ENCODE data around the gene ASB13. TPM values are rescaled to one million over a fixed set of nuclear protein-coding genes. Genes with fewer than 3 reads are reported as not detected.

Gene ASB13
- total RNA-seq, 1 experiment from 2014 or later = 25.9 TPM

DNA sequence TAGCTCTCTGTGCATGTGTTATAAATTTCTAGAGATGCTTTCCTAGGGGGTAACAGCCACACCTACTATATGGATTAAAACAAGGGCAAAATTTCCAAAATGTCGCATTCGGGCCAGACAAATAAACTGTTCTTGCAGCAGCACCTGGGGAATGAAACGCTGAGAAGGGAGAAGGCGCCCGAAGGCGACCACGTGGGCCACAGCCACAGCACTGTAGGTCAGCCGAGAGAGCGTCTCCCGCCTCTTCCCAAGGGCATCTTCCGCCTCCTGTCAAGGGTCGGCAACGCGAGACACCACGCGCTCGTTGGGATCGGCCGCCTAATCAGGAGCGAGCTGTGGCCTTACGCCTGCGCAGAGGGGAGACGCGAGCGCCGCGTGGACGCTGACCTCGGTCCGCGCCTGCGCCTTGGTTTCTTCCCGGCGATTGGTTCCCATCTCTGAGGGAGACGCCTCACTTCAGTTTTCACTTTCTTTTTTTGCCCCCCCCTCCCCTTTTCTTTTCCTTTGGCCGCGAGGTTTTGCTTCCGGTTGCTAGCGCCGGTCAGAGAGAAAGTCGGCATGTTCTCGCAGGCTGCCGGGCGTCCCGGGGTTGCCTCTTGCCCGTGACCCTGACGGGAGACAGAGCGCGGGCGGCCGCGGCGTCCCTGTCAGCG lies 18.0 kb upstream of the ASB13 start, which contains the start of gene TASOR2:
TSS of gene TASOR2 (plus strand) at position 521 of the 653 bp plus-strand sequence. CDS start 35,805 bp downstream, outside the sequence.
- ATAC-seq = peak; percentile 90
- H3K27me3 ChIP-seq (ENCODE audit: insufficient read depth, low read length) = no peaks in the 10 kb centered on the region
- H3K4me1 ChIP-seq (ENCODE audit: control insufficient read depth in 1 of 2, insufficient read depth in 2 of 2, low read length in 2 of 2) = peaks cover 4 to 16% of the 10 kb centered on the region in 2 experiments; a peak in 3 of 4 replicates
- H3K27ac ChIP-seq (ENCODE audit: low read depth, low read length) = peak within 1 kb of the TSS; percentile 87
- no peaks in the 10 kb centered on the region for H3K9me2 ChIP-seq (ENCODE audit: insufficient read depth)
- intact Hi-C loops (cut with micrococcal nuclease) = loop anchor here (2.0 kb wide), 1 partner anchor 188 kb away; no protein-coding TSS in a partner anchor
- peak within 1 kb of the TSS; percentile 71 to 89 for H3K4me3 ChIP-seq (replicated peaks in 1 of 2; ENCODE audit: low read depth in 1 of 2, low read length in 2 of 2)
- RAD21 ChIA-PET (ENCODE audit: low non-redundant PET in 1 of 2, low total read pairs in 2 of 2, uncharacterized antibody in 2 of 2, unreplicated experiment in 2 of 2) = no interaction called here
- peak within 1 kb of the TSS; percentile 82 for H2AFZ ChIP-seq (ENCODE audit: low read depth, low read length, poor library complexity, severe bottlenecking)
- no peaks in the 10 kb centered on the region; a peak in 1 of 4 replicates for H3K36me3 ChIP-seq (ENCODE audit: control insufficient read depth in 1 of 2, insufficient read depth in 2 of 2, low read length in 2 of 2)
- no TSS peak for BruUV-seq (replicated peaks)
- POLR2A ChIA-PET = interaction anchor here (1.0 kb wide), 1 partner anchor 9 kb away, joined by 3 read pairs; no protein-coding TSS in a partner anchor
- peak; percentile 94 for DNase-seq (ENCODE audit: low read depth, low spot score)
- peaks cover 10% of the 10 kb centered on the region; the same call in 1 of the 2 replicates for H4K20me1 ChIP-seq (ENCODE audit: insufficient read depth)
- peak within 1 kb of the TSS; percentile 79 for H3K9ac ChIP-seq (ENCODE audit: low read length)
- no peaks in the 10 kb centered on the region for H3K9me3 ChIP-seq (ENCODE audit: control insufficient read depth in 1 of 2, insufficient read depth in 1 of 2, low read depth in 1 of 2, low read length in 2 of 2)
- CTCF ChIA-PET = interaction anchor here (0.7 to 1.3 kb wide), 2 partner anchors 54 to 496 kb away, joined by 3 to 4 read pairs; no protein-coding TSS in a partner anchor
- H3K79me2 ChIP-seq (ENCODE audit: insufficient read depth, low read length) = peaks cover 46% of the 10 kb centered on the region
- peak within 1 kb of the TSS; percentile 81 for H3K4me2 ChIP-seq (ENCODE audit: low read length)
- TF ChIP-seq CBX3 (IDR thresholded peaks at IDR 0.05; ENCODE audit: low read depth) (peak; percentile 88), SP1 (IDR thresholded peaks at IDR 0.05; ENCODE audit: low read depth) (peak; percentile 29; the same call in 1 of the 2 replicates), MAX (IDR thresholded peaks at IDR 0.05) (peak; percentile 99), ZFX (IDR thresholded peaks at IDR 0.05) (no peak), ZNF274 (IDR thresholded peaks at IDR 0.05; ENCODE audit: low read depth, low read length) (no peak), POLR2A (IDR thresholded peaks at IDR 0.05; ENCODE audit: borderline replicate concordance, extremely low read depth, insufficient read depth, insufficient read length) (peak; percentile 54), RAD21 (IDR thresholded peaks at IDR 0.05; ENCODE audit: low read depth) (no peak), ELF1 (IDR thresholded peaks at IDR 0.05; ENCODE audit: borderline replicate concordance, low read depth) (no peak), CTCF (IDR thresholded peaks at IDR 0.05 in 2 of 3, conservative IDR thresholded peaks at IDR 0.05 in 1 of 3; ENCODE audit: borderline replicate concordance in 1 of 3, insufficient read depth in 1 of 3, low read depth in 2 of 3, low read length in 2 of 3) (no peak), EZH2phosphoT487 (IDR thresholded peaks at IDR 0.05; ENCODE audit: borderline replicate concordance) (no peak), SRF (IDR thresholded peaks at IDR 0.05; ENCODE audit: low read depth) (no peak), EGR1 (IDR thresholded peaks at IDR 0.05; ENCODE audit: low read depth) (no peak), SIN3A (IDR thresholded peaks at IDR 0.05; ENCODE audit: low read depth) (peak; percentile 30; the same call in 1 of the 2 replicates), CEBPB (IDR thresholded peaks at IDR 0.05; ENCODE audit: low read depth) (no peak), TCF7L2 (IDR thresholded peaks at IDR 0.05; ENCODE audit: borderline replicate concordance, extremely low read depth, insufficient read depth, insufficient read length) (no peak), FOSL1 (IDR thresholded peaks at IDR 0.05; ENCODE audit: low read depth) (no peak), JUND (IDR thresholded peaks at IDR 0.05) (no peak)
- TF ChIP-seq, protein P1, sequence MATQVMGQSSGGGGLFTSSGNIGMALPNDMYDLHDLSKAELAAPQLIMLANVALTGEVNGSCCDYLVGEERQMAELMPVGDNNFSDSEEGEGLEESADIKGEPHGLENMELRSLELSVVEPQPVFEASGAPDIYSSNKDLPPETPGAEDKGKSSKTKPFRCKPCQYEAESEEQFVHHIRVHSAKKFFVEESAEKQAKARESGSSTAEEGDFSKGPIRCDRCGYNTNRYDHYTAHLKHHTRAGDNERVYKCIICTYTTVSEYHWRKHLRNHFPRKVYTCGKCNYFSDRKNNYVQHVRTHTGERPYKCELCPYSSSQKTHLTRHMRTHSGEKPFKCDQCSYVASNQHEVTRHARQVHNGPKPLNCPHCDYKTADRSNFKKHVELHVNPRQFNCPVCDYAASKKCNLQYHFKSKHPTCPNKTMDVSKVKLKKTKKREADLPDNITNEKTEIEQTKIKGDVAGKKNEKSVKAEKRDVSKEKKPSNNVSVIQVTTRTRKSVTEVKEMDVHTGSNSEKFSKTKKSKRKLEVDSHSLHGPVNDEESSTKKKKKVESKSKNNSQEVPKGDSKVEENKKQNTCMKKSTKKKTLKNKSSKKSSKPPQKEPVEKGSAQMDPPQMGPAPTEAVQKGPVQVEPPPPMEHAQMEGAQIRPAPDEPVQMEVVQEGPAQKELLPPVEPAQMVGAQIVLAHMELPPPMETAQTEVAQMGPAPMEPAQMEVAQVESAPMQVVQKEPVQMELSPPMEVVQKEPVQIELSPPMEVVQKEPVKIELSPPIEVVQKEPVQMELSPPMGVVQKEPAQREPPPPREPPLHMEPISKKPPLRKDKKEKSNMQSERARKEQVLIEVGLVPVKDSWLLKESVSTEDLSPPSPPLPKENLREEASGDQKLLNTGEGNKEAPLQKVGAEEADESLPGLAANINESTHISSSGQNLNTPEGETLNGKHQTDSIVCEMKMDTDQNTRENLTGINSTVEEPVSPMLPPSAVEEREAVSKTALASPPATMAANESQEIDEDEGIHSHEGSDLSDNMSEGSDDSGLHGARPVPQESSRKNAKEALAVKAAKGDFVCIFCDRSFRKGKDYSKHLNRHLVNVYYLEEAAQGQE (IDR thresholded peaks at IDR 0.05; ENCODE audit: low read depth) = no peak
- TF ChIP-seq, protein P2, sequence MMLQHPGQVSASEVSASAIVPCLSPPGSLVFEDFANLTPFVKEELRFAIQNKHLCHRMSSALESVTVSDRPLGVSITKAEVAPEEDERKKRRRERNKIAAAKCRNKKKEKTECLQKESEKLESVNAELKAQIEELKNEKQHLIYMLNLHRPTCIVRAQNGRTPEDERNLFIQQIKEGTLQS (IDR thresholded peaks at IDR 0.05) = no peak
- TF ChIP-seq, protein P3, sequence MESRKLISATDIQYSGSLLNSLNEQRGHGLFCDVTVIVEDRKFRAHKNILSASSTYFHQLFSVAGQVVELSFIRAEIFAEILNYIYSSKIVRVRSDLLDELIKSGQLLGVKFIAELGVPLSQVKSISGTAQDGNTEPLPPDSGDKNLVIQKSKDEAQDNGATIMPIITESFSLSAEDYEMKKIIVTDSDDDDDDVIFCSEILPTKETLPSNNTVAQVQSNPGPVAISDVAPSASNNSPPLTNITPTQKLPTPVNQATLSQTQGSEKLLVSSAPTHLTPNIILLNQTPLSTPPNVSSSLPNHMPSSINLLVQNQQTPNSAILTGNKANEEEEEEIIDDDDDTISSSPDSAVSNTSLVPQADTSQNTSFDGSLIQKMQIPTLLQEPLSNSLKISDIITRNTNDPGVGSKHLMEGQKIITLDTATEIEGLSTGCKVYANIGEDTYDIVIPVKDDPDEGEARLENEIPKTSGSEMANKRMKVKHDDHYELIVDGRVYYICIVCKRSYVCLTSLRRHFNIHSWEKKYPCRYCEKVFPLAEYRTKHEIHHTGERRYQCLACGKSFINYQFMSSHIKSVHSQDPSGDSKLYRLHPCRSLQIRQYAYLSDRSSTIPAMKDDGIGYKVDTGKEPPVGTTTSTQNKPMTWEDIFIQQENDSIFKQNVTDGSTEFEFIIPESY (IDR thresholded peaks at IDR 0.05; ENCODE audit: extremely low read depth, insufficient replicate concordance, low read length) = peak; percentile 91

Data from HCT116 (cell line).